Parathyroid adenoma (tissue), 2 donors: ENCODE data around the gene GLIS1.

Experiments used
- H2AFZ ChIP-seq: fragments of 300-600 bp; sonication (generic); one replicate; pipeline ENCODE4 v1.7.0; 2017; ENCODE audit warnings: antibody characterized with exemption, mild to moderate bottlenecking
- H3K27ac ChIP-seq: fragments of 300-600 bp; sonication (generic); one replicate; pipeline ENCODE4 v1.7.0; 2017
- H3K27me3 ChIP-seq: fragments of 300-600 bp; sonication (generic); one replicate; pipeline ENCODE4 v1.7.0; 2017; ENCODE audit warnings: low read length; ENCODE audit not compliant: control insufficient read depth, insufficient read depth
- H3K36me3 ChIP-seq: fragments of 300-600 bp; sonication (generic); one replicate; pipeline ENCODE4 v1.7.0; 2017; ENCODE audit warnings: low read length; ENCODE audit not compliant: control insufficient read depth, insufficient read depth
- H3K4me1 ChIP-seq: fragments of 300-600 bp; sonication (generic); one replicate; pipeline ENCODE4 v1.7.0; 2017; ENCODE audit warnings: control low read depth
- H3K4me2 ChIP-seq: fragments of 300-600 bp; sonication (generic); one replicate; pipeline ENCODE4 v1.7.0; 2017; ENCODE audit warnings: low read length
- H3K4me3 ChIP-seq: fragments of 300-600 bp; sonication (generic); one replicate; pipeline ENCODE4 v1.7.0; 2017; ENCODE audit warnings: low read depth, low read length
- H3K79me2 ChIP-seq: fragments of 300-600 bp; sonication (generic); one replicate; pipeline ENCODE4 v1.7.0; 2017; ENCODE audit warnings: control low read depth
- H3K9ac ChIP-seq: fragments of 300-600 bp; sonication (generic); one replicate; pipeline ENCODE4 v1.7.0; 2017; ENCODE audit warnings: mild to moderate bottlenecking
- H3K9me3 ChIP-seq: fragments of 300-600 bp; sonication (generic); one replicate; pipeline ENCODE4 v1.7.0; 2017; ENCODE audit warnings: low read length; ENCODE audit not compliant: control insufficient read depth
- CTCF ChIP-seq: fragments of 300-600 bp; sonication (generic); IDR thresholded peaks from one replicate; pipeline ENCODE4 v1.7.0; 2017; ENCODE audit warnings: antibody characterized with exemption, mild to moderate bottlenecking
- donor health status: primary hyperparathyroidism.

Gene GLIS1

GRCh38 chr1:53518775-53519174, 220.2 kb downstream of the GLIS1 start:
- no peaks in the 10 kb centered on the region for H3K79me2 ChIP-seq
- H3K27ac ChIP-seq = no peak overlapping the region
- no peak overlapping the region for H3K9ac ChIP-seq
- H3K27me3 ChIP-seq = no peaks in the 10 kb centered on the region
- H2AFZ ChIP-seq = no peak overlapping the region
- no peaks in the 10 kb centered on the region for H3K36me3 ChIP-seq
- no peak overlapping the region for H3K4me2 ChIP-seq
- H3K4me3 ChIP-seq = no peak overlapping the region
- no peaks in the 10 kb centered on the region for H3K4me1 ChIP-seq
- no peak for TF ChIP-seq CTCF
- no peaks in the 10 kb centered on the region for H3K9me3 ChIP-seq

DNA sequence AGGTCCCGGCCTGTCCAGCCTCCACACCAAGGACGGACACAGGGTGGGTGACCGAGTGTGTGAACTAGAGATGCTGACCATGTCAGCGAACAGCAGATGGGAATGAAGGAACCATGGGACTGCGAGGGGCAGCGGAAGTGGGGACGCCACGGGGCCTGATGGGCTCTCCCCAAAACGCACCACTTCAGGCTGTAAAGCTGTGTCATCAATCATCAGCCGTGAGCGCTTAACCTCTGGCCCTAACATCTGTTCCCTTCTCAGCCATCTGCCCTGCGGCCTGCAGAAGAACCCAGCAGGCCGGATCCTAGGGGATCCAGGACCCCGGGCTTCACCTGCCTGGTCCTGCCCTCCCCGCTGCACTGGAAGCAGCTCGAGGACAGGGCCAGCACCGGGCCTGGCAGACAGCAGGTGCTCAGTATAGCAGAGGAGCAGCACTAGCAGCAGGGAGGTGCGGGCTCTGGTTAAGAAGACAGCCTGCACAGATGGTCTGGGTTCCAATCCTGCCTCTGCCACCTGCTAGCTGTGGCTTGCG, 221.1 kb downstream of the GLIS1 start:
- no peaks in the 10 kb centered on the region for H3K9me3 ChIP-seq
- H3K9ac ChIP-seq = no peak overlapping the region
- no peak for TF ChIP-seq CTCF
- no peak overlapping the region for H3K27ac ChIP-seq
- H3K4me3 ChIP-seq = no peak overlapping the region
- H3K4me1 ChIP-seq = no peaks in the 10 kb centered on the region
- no peak overlapping the region for H3K4me2 ChIP-seq
- H3K27me3 ChIP-seq = no peaks in the 10 kb centered on the region
- H3K79me2 ChIP-seq = no peaks in the 10 kb centered on the region
- H3K36me3 ChIP-seq = no peaks in the 10 kb centered on the region
- no peak overlapping the region for H2AFZ ChIP-seq

DNA sequence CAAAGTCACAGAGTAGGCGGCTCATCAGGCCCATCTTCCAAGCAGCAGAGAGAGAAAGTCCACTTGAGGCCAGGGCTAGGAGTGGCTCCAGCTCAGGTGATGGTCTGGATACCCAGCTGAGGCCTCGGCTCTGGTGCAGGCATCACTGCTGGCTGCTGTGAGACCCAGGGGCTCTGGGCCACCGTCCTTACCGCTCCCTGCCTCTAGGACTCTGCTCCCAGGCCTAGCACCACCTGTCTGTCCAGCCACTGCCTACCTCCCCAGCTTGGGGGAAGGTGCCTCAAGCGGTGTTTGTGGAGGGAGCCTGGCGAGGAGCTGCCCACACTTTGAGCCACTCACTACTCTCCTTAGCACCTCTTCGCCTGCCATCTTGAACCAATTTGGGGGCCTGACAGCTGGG, 221.9 kb downstream of the GLIS1 start:
- Histone ChIP-seq H3K36me3 (no peaks in the 10 kb centered on the region), H3K4me1 (no peaks in the 10 kb centered on the region), H3K27me3 (no peaks in the 10 kb centered on the region), H3K79me2 (no peaks in the 10 kb centered on the region), H3K4me3 (no peak overlapping the region), H2AFZ (no peak overlapping the region), H3K27ac (no peak overlapping the region), H3K4me2 (no peak overlapping the region), H3K9ac (no peak overlapping the region), H3K9me3 (no peaks in the 10 kb centered on the region)
- TF ChIP-seq CTCF = no peak

- H3K4me3 ChIP-seq = no peak overlapping the region
- H3K4me2 ChIP-seq = no peak overlapping the region
- no peaks in the 10 kb centered on the region for H3K27me3 ChIP-seq
- H3K27ac ChIP-seq = no peak overlapping the region
- H3K9me3 ChIP-seq = no peaks in the 10 kb centered on the region
- no peaks in the 10 kb centered on the region for H3K4me1 ChIP-seq
- no peaks in the 10 kb centered on the region for H3K36me3 ChIP-seq
- no peak overlapping the region for H2AFZ ChIP-seq
- H3K79me2 ChIP-seq = no peaks in the 10 kb centered on the region
- no peak overlapping the region for H3K9ac ChIP-seq
- no peak for TF ChIP-seq CTCF
Measured at GRCh38 chr1:53516181-53516580, 222.8 kb downstream of the GLIS1 start.

DNA sequence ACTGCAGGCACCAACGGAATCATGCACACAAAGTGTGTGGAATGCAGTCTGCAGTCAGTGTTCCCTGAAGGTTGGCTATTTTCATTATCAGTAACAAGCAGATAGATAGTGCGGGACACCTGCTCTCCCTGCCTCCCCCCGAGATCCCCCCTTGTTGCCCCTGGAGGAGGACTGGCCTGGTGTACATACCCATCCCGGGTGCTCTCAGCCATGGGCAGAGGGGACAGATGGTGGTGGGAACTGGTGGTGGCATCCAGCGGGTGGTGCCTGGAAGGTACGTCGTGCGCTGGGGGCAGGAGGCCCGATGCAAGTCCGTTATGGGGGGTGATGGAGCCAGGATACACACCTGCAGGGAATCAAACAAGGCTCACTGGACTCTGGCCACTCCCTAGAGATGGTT, 224.5 kb downstream of the GLIS1 start:
- H3K9ac ChIP-seq = no peak overlapping the region
- no peaks in the 10 kb centered on the region for H3K36me3 ChIP-seq
- H3K79me2 ChIP-seq = no peaks in the 10 kb centered on the region
- TF ChIP-seq CTCF = no peak
- no peak overlapping the region for H3K4me2 ChIP-seq
- no peaks in the 10 kb centered on the region for H3K9me3 ChIP-seq
- no peaks in the 10 kb centered on the region for H3K27me3 ChIP-seq
- H3K27ac ChIP-seq = no peak overlapping the region
- H3K4me1 ChIP-seq = no peaks in the 10 kb centered on the region
- no peak overlapping the region for H2AFZ ChIP-seq
- H3K4me3 ChIP-seq = no peak overlapping the region
